ENCODE data around the gene NTRK2.

The NTRK2 gene

GRCh38 chr9:84819491-84819991 is 150.0 kb downstream of the NTRK2 start:
- no peak for DNase-seq (ENCODE audit: low read depth)

GRCh38 chr9:84821431-84821830 is 151.9 kb downstream of the NTRK2 start:
- no peak for DNase-seq (ENCODE audit: low read depth)

GRCh38 chr9:84822589-84823233 is 153.2 kb downstream of the NTRK2 start:
- no peak for DNase-seq (ENCODE audit: low read depth)

GRCh38 chr9:84823421-84824271 is 154.1 kb downstream of the NTRK2 start:
- no peak for DNase-seq (ENCODE audit: low read depth)

- DNase-seq (ENCODE audit: low read depth) = no peak
These were observed 157.8 kb downstream of the NTRK2 start for GRCh38 chr9:84827216-84827765.

GRCh38 chr9:84828046-84828445 is 158.5 kb downstream of the NTRK2 start:
- no peak for DNase-seq (ENCODE audit: low read depth)

- DNase-seq (ENCODE audit: low read depth) = no peak
These were observed 159.9 kb downstream of the NTRK2 start for GRCh38 chr9:84829471-84829870.

- DNase-seq (ENCODE audit: low read depth) = no peak
These were observed 160.6 kb downstream of the NTRK2 start for GRCh38 chr9:84829997-84830696.

- no peak for DNase-seq (ENCODE audit: low read depth)
These were observed 161.8 kb downstream of the NTRK2 start for GRCh38 chr9:84831377-84831776.

- DNase-seq (ENCODE audit: low read depth) = no peak
These were observed 162.9 kb downstream of the NTRK2 start for GRCh38 chr9:84832453-84832852.

GRCh38 chr9:84834426-84834825 is 164.9 kb downstream of the NTRK2 start:
- DNase-seq (ENCODE audit: low read depth) = no peak

GRCh38 chr9:84835745-84836144 is 166.2 kb downstream of the NTRK2 start:
- DNase-seq (ENCODE audit: low read depth) = no peak

GRCh38 chr9:84838879-84839278 is 169.3 kb downstream of the NTRK2 start:
- no peak for DNase-seq (ENCODE audit: low read depth)

GRCh38 chr9:84839541-84839940 is 170.0 kb downstream of the NTRK2 start:
- no peak for DNase-seq (ENCODE audit: low read depth)

GRCh38 chr9:84841931-84842330 is 172.4 kb downstream of the NTRK2 start:
- DNase-seq (ENCODE audit: low read depth) = no peak

- no peak for DNase-seq (ENCODE audit: low read depth)
These were observed 173.8 kb downstream of the NTRK2 start for GRCh38 chr9:84843175-84843824.

GRCh38 chr9:84845956-84846900 is 176.7 kb downstream of the NTRK2 start:
- DNase-seq (ENCODE audit: low read depth) = no peak

GRCh38 chr9:84846906-84847305 is 177.4 kb downstream of the NTRK2 start:
- no peak for DNase-seq (ENCODE audit: low read depth)

GRCh38 chr9:84849049-84849448 is 179.5 kb downstream of the NTRK2 start:
- no peak for DNase-seq (ENCODE audit: low read depth)

GRCh38 chr9:84850830-84851392 is 181.4 kb downstream of the NTRK2 start:
- DNase-seq (ENCODE audit: low read depth) = no peak
